Activated CD8-positive, alpha-beta memory T cell treated with anti-CD3 and anti-CD28 coated beads, Interleukin-2, amount 50 U/mL, for 1 hour (primary cell): ENCODE data around the gene C6orf163.
A peak's percentile ranks its signal among the peaks of the same experiment; 100 is the strongest.
"Not testable (repeated sequence)": the region's sequence is repeated elsewhere in the genome, so short reads cannot be mapped to it uniquely, and the experiment has no call there.

Experiments
- DNase-seq: peaks from one replicate; pipeline ENCODE4 v3.0.0-alpha.2; 2020; ENCODE audit errors: extremely low read depth

Gene C6orf163

DNA sequence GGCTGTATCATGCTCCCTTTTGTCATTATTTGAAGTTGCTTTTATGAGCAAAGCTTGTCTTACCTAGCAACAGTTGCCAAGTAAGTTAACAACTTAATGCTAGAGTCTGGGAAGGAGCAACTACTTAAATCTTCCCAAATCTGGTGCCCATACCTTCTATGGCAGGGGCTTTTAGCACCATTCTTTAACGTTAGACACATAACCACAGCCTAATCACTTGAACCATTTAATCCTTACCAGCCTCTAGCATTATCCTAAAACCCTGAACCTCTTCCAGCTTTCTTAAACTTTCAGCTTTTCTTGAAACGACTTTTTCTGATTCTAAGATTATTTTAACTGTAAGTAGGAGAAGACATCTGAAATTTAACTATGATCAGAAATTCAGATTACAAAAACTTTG lies at the start of gene C6orf163:
Gene C6orf163, plus strand, starts transcription at position 83 of the 400 bp plus-strand sequence. Its CDS starts 287 bp downstream, at position 370.
- DNase-seq: no peak

DNA sequence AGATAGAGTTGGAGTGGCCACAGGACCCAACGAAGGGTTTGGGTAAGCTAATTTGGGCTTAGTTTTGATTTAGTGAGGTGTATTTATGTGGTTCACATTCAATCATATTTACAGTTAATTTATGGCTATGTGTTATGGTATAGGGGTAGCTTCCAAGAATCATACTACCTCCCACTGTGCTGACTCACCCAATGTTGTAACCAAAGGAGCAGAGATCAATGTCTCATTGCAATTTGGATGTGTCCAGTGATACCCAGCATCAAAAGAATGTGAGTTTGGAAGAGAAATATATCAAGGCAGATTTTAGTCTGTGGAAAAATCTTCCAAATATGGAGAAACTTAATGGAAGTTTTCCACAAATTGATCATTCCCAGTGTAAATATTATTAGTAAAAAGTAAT lies 47.5 kb upstream of the C6orf163 start:
- no peak for DNase-seq

DNA sequence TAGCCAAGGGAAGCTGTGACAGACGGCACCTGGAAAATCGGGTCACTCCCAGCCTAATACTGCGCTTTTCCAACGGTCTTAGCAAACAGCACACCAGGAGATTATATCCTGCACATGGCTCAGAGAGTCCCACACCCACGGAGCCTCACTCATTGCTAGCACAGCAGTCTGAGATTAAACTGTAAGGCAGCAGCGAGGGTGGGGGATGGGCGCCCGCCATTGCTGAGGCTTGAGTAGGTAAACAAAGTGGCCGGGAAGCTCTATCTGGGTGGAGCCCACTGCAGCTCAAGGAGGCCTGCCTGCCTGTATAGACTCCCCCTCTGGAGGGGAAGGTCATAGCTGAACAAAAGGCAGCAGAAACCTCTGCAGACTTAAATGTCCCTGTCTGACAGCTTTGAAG lies 43.3 kb upstream of the C6orf163 start:
- DNase-seq: not testable (repeated sequence)

DNA sequence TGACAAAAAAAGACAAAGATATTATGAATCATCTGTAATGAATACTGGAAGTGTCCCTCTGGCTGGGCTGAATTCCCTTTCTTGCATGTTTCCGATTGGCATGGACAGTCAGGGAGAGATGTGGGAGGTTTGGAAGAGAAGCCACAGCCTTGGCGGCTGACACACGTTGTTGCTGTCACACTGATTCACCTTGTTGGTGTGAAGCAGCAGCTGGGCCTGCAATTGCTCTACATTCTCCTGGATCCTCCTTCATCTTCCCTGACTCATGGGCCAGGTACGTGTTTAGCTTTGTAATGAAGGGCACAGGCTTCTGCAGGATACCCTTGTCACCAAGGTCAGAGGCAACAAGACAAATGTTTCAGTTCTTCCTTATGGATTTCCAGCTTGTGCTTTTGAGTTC lies 35.6 kb upstream of the C6orf163 start:
- no peak for DNase-seq

DNA sequence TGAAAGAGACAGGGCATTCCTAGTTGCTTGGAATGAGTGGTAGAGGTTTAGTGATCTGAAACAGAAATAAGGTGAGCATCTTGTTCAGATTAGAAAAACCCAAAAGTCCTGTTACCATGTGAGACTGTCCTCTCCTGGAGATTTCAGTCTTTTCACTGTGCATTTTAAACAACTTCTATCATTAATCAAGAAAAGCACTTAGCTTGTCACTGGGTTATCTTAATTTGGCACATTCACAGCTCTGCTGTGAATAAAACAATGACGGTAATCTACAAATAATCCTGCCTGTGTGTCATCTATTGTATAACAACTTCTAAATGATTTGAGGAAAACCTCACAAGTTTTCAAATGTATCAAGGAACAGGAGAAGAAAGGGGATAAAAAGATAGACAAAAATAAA lies 31.8 kb upstream of the C6orf163 start:
- no peak for DNase-seq

DNA sequence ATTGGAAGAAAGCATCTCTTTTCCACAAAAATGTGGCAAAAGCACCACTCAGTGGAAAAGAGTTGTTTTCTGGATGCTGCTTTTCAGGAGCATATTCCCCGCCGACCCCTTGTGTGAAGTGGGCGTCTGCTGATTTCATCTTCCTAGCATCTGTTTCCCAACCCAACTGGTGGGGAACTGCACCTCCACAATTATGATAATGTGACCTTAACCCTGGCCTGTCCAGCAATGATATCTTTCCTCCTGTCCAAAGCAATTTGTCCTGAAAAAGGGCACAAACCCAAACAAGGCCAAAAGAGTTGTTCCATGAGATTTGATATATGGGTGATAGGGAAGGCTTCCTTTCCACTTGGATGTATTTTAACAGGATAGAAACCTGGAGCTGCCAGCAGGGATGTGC lies 29.5 kb upstream of the C6orf163 start:
- DNase-seq: no peak

DNA sequence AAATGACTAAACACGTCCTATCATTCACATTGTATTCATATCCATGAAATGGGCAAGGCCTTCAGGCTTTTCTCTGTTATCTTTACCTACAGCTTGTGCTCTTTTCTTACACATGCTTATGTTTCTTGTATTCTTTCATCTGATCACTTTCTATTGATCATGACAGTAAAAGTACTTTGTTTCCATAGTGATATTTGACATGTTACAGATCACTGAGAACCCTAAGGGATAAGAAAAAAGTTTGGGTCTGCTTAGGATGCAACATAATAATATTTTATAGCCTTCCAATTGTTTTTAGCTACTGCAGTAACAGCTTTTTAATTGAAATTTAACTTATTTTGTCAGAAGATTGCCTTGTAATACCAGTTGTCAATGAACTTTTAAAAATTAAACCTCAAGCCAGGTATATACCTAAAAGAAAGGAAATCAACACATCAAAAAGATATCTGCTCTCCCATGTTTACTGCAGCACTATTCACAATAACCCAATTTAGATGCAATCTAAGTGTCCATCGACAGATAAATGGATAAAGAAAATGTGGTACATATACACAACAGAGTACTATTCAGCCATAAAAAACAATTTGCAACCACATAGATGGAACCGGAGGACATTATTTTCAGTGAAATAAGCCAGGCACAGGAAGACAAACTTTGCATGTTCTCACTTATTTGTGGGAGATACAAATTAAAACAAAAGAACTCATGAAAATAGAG lies 25.2 kb upstream of the C6orf163 start:
- DNase-seq: no peak

DNA sequence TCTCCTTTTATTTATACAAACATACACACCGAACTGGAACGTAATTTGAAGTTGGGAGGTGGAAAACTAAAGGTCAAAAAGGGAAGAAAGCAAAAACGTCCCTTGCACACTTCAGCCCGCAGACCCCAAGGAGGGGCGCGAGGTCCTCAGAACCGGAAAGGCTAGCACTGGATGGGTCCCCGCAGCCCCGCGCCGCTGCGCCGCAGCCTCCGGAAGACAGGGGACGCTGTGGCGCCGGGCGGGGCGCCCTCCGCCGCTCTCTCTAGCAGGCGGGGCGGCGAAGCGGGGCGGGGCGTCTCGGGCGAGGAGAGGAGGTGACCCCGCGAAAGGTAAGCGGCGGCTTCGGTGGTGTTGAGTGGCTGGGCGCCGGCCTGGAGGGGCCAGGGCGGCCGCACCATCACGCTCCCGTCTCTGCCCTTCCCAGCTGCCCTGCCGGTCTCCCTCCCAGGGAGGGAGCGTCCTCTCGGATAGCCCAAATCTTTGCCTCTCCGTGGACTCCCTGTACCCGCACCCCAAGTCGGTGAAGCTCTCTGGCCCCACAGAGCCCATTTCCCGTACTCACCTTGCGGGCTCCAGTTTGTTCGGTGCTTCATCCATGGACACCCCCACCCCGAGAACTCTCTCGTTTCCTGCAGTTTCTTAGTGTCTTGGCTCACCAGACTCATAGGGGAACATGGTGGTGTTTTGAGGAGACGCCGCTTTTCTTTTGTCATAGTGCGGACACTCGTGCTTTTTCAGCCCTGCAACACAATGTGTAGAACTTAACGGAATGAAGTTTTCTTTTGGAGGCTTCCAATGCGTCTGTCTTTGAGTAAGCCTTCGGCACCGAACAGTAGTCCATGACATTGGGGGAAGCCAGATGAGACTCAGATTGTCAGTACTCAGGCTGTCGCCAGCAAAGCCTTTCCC lies 22.1 kb upstream of the C6orf163 start, which contains the start of gene SMIM8:
Gene SMIM8, plus strand, starts transcription at position 285 of the 909 bp plus-strand sequence. CDS start 14,444 bp downstream, outside the sequence.
- peak; percentile 43 for DNase-seq

DNA sequence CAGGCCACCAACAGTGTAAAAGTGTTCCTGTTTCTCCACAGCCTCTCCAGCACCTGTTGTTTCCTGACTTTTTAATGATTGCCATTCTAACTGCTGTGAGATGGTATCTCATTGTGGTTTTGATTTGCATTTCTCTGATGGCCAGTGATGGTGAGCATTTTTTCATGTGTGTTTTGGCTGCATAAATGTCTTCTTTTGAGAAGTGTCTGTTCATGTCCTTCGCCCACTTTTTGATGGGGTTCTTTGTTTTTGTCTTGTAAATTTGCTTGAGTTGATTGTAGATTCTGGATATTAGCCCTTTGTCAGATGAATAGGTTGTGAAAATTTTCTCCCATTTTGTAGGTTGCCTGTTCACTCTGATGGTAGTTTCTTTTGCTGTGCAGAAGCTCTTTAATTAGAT lies 20.7 kb upstream of the C6orf163 start:
- not testable (repeated sequence) for DNase-seq

DNA sequence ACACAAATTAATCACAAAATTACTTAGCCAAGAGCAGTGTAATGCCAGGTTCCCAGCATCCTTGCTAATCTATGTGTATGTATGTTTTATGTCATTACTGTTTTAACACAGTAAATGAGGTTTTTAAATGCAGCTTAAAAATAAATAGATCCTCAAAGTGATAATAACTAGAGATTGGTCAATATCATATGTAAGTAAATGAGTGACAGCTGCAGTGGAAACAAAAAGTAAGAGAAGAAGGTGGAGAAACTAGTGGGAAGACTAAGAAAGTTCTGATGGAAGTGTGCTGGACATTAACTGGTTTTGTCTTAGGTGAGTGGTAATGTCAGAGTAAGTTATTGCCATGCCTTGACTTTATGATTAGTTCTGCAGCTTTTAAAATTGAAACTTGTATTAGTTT lies 13.7 kb upstream of the C6orf163 start:
- DNase-seq: no peak

DNA sequence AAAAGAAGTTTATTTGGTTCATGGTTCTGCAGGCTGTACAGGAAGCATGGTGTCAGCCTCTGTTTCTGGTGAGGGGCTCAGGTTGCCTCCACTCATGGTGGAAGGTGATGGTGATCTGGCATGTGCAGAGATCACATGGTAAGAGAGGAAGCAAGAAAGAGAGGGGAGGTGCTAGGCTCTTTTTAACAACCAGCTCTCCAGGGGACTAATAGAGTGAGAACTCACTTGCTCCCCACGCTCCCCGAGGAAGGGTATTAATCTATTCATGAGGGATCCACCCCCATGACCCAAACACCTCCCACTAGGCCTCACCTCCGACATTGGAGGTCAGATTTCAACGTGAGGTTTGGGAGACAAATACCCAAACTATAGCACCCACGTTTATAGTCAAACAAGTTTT lies 11.6 kb upstream of the C6orf163 start:
- no peak for DNase-seq

DNA sequence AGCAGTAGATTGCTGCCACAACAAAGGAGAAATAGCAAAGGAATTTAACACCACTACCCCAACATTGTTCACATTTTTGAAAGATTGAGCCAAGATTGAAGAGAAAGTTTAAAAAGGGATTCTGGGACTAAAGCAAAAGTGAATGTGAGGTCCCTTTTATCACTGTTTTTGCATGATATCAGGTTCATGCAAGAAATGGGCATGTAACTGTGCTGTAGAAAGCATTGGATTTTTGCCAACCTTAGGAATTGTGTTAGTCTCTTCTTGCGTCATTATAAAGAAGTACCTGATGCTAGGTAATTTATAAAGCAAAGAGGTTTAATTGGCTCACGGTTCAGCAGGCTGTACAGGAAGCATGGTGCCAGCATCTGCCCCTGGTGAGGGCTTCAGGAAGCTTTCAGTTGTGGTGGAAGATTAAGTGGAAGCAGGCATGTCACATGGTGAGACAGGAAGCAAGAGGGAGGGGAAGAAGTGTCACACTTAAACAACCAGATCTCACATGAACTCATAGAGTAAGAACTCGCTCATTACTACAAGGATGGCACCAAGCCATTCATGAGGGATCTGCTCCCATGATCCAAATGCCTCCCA lies 10.9 kb upstream of the C6orf163 start:
- no peak for DNase-seq

DNA sequence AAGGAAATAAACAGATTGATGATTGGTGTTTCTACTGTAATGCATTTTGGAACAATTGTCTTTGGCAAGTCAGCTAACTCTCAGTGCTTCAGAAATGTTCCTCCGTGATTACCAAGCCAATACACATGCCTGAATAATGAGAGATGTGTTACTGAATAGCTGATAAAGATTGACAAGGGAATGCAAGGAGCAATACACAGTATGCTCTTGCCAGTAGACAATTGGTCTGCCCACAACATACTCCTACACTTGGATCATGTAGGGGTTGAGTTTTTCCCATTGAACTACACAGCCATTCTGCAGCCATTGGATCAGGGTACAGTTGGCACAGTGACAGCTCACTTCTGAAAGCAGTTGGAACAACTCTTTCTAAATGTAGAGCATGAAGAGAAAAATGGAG lies 9.9 kb upstream of the C6orf163 start:
- no peak for DNase-seq

DNA sequence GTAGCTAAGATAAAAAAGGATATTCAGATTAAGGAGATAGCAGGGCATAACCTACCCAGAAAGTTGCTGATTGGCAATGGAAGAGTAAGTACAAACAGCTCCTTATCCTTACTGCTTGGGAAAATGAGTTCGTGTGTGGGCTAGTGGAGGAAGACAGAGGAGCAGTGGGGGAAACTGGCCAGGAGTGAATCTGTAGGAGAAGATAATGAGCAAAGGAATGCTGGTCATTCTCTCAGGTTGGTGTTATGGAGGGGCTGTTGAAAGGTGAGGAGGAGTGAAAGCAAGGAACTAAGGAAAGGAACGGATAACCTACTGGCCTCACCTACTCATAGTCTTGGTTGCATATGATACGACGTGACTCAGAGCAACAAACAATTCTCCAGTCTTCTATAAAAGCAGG lies 8.2 kb upstream of the C6orf163 start:
- no peak for DNase-seq

DNA sequence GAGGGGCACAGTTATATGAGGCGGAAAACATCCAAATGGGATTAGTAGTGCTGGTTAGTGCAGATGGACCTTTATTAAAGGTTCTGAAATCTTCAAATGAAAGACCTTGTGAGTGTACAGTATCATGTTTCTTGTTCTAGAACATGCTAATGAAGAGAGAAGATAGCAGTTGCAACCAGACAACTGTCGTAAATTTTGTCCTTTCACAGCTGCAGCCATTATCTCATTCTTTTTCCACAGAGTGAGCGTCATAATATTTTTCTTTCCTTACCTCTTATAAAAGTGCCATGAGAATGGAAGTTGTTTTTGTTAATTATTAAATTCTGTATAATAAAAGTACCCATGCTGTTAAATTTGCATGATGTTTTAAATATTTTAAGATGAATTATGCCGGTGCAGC lies 4.4 kb upstream of the C6orf163 start:
- no peak for DNase-seq

DNA sequence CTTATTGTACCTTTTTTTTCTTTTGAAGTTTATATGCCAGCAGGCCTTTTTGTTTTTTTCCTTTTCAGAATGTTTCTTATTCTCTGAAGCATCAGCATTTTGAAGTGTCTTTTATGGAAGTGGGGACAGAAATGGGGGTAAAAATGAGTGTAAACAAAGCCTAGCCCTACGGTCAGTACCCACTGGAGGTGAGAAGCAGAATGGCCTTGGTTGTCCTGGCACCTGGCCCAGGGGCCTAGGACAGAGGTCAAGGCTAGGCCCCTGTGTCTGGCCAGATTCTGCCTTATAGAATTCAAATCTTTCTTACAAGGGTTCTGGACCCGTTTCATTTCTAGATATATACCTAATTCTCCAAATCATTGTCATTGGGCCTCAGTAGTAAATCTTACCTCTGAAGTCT lies 3.5 kb upstream of the C6orf163 start:
- DNase-seq: no peak

DNA sequence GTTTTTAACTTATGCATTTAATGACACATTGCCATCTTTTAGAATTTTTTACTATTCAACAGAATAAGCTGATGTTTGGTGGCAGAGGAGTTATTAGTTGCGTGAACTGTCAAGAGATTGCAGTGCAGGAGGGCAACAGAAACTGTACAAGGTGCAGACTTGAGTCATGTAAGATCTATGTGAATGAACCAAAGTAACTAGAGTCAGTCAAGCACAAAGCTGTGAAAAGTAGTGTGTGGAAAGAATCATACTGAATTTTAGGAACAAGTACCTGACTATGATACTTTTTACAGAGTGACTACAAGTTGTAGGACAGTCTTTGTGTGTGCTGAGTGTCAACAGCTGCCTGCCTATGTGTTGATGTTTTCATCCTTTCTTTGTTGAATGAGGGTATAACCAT lies 2.7 kb upstream of the C6orf163 start:
- no peak for DNase-seq

DNA sequence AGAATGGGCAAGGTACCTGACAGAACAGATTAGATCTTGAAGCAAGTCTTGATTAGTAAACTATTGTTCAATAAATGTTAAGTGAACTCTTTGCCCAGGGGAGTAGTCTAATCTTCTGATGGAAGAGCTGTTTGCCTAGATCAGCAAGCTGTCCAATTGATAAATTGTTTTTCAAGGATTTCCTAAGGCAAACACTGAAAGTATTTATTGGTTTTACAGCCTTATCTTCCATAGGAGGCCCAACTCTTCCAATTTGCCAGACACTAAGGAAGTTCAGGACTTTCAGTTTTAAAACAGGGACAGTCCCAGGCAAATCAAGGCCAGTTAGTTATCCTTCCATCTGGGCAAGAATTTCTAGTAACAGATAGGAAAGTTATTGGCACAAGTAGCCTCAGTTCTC lies 1.8 kb upstream of the C6orf163 start:
- no peak for DNase-seq

DNA sequence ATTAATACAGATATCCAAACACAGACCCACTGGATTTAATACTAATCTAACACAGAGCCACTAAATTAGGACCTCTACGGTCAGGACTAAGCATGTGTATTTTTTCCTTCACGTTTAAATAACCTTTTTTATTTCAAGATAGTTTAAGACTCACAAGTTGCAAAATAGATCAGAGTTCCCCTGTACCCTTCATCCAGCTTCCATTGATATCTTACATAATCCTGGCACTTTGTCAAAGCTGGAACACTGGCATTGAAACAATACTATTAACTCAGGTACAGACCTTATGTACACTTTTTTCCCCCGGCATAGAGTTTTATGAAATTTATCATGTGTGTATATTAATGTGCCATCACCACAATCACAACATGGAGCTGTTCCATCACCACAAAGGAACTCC lies 2.1 kb downstream of the C6orf163 start:
- DNase-seq: no peak

DNA sequence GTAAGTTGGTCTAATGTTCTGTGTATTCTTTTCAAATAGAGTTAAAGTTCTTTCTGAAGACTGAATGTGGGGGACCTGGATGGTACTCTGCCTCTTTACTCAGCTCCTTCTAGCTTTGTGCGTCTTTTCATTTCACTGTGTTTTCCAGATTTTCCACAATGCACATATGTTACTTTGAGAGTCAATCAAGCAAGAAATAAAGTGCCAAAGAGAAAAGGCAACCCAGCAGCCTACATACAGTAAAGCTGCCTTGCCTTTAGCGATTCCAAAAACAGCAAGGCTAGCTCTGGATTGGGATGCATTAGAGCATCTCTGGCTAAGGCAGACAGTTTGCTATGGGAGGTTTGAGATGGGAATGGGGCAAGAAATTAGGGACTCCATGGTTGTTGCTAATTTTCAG lies 5.3 kb downstream of the C6orf163 start:
- DNase-seq: no peak

DNA sequence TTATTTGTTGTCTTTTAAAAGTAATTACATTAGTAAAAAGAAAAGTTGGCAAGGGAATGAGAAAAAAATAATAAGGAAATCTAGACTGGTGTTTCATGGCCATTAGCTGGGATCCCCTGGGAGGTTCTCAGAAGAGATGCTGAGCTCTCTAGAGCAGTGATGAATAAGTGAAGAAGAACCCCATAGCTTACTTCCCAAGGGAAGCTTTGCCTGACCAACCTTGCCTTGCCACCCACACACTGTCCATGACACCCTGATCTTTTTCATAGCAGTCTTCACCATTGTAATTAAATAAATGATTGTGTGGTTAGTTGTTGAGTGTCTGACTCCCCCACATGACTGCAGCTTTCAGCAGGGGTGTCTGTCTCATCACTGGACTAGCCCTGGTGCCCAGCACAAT lies 5.9 kb downstream of the C6orf163 start:
- no peak for DNase-seq

DNA sequence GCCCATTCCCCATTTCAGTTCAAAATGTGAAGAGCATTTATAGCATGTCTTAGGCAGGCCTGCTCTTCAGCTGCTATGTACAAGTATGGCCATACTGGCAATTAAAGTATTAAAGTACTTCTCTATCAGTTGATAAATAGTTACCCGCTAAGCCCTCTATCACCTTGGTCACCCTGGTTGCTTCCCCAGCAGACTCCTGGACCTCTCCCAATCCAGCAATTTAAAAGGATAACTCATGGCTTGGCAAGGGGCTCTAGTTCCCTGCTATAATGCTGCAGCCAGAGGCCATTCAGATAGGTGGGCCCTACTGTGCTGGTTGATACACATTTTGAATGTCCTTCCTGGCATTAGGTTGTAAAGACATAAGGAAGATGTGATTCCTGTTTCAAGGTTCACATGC lies 7.0 kb downstream of the C6orf163 start:
- no peak for DNase-seq

DNA sequence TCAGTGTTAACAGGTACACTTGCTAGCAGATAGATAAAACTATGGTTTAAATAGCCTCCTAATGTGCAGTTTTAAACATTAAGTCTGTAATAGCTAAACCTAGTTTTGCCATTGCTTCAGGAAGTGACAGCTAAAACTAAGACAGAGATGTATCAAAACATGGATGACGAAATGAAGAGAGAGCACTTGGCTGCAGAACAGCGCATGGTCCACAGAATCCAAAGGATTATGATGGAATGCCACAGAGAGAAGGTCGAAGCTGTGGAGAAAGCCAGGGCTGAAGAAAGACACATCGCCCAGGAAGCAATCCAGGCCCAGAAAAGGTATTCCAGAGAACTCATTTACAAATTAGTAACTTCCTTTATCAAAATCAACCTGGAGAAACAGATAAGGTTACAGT lies 11.6 kb downstream of the C6orf163 start:
- no peak for DNase-seq
